Brain microvascular endothelial cell (primary cell): ENCODE measurements around the gene ARL4A.
"Not testable (repeated sequence)": the region's sequence is repeated elsewhere in the genome, so short reads cannot be mapped to it uniquely, and the experiment has no call there.

Source experiments
- DNase-seq: peaks from one replicate; pipeline ENCODE4 v3.0.0-alpha.2; 2020
- H3K27ac ChIP-seq: fragments of 250-450 bp; sonication (Bioruptor Pico); 2 replicates; pipeline ENCODE4 v1.5.1; 2020; ENCODE audit warnings: mild to moderate bottlenecking, moderate library complexity
- H3K27me3 ChIP-seq: fragments of 250-450 bp; sonication (Bioruptor Pico); replicated peaks from 2 replicates; pipeline ENCODE4 v1.5.1; 2020; ENCODE audit warnings: mild to moderate bottlenecking
- H3K36me3 ChIP-seq: fragments of 250-450 bp; sonication (Bioruptor Pico); replicated peaks from 2 replicates; pipeline ENCODE4 v1.5.1; 2020; ENCODE audit warnings: mild to moderate bottlenecking
- H3K4me3 ChIP-seq: 2 replicates; pipeline ENCODE4 v1.5.1; 2011; ENCODE audit warnings: low read depth, mild to moderate bottlenecking, control low read depth, low read length, moderate library complexity
- CTCF ChIP-seq: IDR thresholded peaks from 2 replicates; pipeline ENCODE4 v1.5.1; 2011; ENCODE audit warnings: low read depth, mild to moderate bottlenecking, moderate library complexity, low read length, control low read depth, inconsistent platforms; ENCODE audit errors: missing control alignments
- in situ Hi-C: cut with HindIII; loops from 2 replicates; pipeline ENCODE4 v1.10.0; 2017; ENCODE audit warnings: low sequenced_read_pairs, low pct_ligation_motif_present

The ARL4A gene

DNA sequence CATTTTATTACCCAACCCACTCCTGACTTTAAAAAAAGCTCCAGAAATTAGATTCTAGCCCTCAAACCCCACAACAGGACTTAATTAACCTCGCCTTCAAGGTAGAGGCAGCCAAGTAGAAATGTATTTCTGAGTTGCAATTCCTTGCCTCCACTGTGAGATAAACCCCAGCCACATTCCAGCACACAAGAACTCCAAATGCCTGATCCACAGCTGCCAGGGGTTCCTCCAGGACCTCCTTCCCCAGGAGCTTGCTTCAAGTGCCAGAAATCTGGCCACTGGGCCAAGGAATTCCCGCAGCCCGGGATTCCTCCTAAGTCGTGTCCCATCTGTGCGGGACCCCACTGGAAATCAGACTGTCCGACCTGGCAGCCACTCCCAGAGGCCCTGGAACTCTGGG lies 25.9 kb upstream of the ARL4A start:
- no peak overlapping the region for H3K4me3 ChIP-seq
- in situ Hi-C loops: no loop called here
- H3K27ac ChIP-seq: no peak overlapping the region
- H3K27me3 ChIP-seq: no peaks in the 10 kb centered on the region
- no peaks in the 10 kb centered on the region for H3K36me3 ChIP-seq
- no peak for DNase-seq
- no peak for TF ChIP-seq CTCF

DNA sequence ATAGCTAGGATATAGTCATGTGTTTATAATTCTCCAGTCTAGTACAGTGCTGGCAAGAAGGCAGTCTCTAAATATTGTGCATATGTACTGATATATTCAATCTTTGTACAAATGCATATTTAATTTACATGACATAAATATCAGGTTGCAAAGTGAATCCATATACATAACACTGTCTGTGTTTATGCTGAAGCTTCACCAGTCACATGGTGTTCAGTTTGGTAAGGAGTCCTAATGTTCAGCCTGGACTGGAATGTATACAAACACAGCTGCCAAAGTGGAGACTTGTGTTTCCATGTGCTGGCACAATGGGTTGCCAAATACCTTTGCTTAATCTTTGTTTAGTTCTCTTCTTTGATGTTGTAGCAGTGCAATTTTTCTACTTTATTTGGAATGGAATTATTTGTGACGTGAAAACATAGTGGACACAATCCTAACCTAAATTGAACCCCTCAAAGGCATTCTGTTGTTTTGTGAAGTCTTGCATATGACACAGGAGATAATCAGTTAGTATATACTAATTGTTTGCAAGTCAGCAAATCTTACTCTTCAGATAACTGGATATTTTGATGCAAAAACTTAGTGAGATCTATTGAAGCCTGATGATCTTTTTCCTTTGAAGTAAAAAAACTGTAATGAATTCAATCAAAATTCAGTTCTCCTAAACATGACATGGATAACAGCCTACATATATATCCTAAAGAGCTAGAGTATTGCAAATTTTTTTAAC lies 17.3 kb upstream of the ARL4A start:
- no peak for DNase-seq
- Histone ChIP-seq H3K36me3 (no peaks in the 10 kb centered on the region), H3K4me3 (no peak overlapping the region), H3K27ac (no peak overlapping the region), H3K27me3 (no peaks in the 10 kb centered on the region)
- no peak for TF ChIP-seq CTCF
- in situ Hi-C loops: no loop called here

- H3K36me3 ChIP-seq: no peaks in the 10 kb centered on the region
- H3K27me3 ChIP-seq: no peaks in the 10 kb centered on the region
- no peak for DNase-seq
- no peak overlapping the region for H3K4me3 ChIP-seq
- no peak for TF ChIP-seq CTCF
- no peak overlapping the region for H3K27ac ChIP-seq
- in situ Hi-C loops: no loop called here
Observed at GRCh38 chr7:12670743-12671520, 16.5 kb upstream of the ARL4A start.

- H3K27ac ChIP-seq, in situ Hi-C loops, H3K27me3 ChIP-seq, DNase-seq, H3K4me3 ChIP-seq, H3K36me3 ChIP-seq: not testable (repeated sequence)
Observed at GRCh38 chr7:12673436-12673835, 14.0 kb upstream of the ARL4A start.

DNA sequence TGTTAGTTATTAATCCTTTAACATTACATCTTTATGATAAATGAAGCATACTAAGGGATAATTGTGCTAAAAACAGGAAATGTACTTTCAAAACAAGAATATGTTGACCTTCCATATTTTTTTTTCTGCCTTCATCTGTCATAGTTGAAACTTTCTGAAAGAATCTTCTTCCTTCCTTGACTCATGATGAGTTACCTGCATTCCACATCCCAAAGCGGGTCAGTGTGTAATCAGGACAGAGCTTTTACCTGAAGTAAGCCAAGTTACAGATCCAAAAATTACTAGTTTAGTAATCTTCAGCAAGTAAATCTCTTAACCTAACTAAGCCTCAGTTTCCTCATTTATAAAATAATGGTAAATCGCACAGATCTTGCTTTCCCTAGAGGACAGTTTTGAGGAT lies 13.4 kb upstream of the ARL4A start:
- no peaks in the 10 kb centered on the region for H3K36me3 ChIP-seq
- in situ Hi-C loops: no loop called here
- no peak overlapping the region for H3K4me3 ChIP-seq
- no peak overlapping the region for H3K27ac ChIP-seq
- no peaks in the 10 kb centered on the region for H3K27me3 ChIP-seq
- DNase-seq: no peak
- no peak for TF ChIP-seq CTCF

DNA sequence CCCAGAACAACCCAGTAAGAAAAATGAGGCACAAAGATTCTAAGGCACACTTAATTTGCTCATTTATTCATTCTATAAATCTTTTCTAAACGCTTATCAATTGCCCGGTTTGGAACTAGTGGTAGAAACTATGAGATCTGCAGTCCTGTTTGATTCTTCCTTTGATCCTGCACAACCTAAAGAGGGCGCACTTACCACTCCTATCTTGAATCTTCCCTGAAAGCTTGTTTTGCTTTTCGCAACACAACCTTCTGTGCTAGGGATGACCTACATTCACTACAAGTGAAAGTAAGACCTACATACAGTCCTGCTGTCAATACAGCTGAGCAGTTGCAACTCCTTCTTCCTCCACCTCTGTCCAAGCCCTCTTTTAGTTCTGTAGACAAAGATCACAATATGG lies 12.6 kb upstream of the ARL4A start:
- TF ChIP-seq CTCF: peak; percentile 54
- no peaks in the 10 kb centered on the region for H3K27me3 ChIP-seq
- H3K27ac ChIP-seq: no peak overlapping the region
- no peak overlapping the region for H3K4me3 ChIP-seq
- in situ Hi-C loops: no loop called here
- peak; percentile 41 for DNase-seq
- no peaks in the 10 kb centered on the region for H3K36me3 ChIP-seq
